HG02973 (cell line): ENCODE data around the gene KLF6.
"Not testable (repeated sequence)": the region's sequence is repeated elsewhere in the genome, so short reads cannot be mapped to it uniquely, and the experiment has no call there.

ENCODE experiments used
- ATAC-seq: cut with Tn5 transposase; IDR thresholded peaks from one replicate; pipeline ENCODE4 v1.9.1; 2021; ENCODE audit warnings: moderate library complexity; ENCODE audit not compliant: unreplicated experiment

The KLF6 gene

GRCh38 chr10:3735175-3735574, 49.8 kb downstream of the KLF6 start:
- ATAC-seq = no peak

DNA sequence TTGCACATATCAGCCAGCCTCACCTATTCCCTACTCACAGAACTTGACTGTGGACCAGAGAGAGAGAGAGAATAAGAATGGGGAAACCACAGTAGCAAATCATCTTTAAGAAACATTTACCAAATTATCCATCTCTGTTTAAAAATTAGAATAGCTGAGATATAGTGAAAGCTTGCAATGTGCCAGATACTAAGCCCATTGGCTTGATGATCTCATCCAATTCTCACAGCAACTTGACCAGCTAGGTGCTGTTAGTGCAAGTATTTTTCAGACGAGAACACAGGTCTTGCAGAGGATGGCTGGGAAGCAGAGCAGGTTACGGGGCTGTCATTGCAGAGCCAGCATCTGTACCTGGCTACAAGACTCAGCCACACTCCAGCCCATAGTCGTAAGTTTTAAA, 50.9 kb downstream of the KLF6 start:
- ATAC-seq = no peak

- not testable (repeated sequence) for ATAC-seq
Measured at GRCh38 chr10:3732183-3732582, 52.8 kb downstream of the KLF6 start.

DNA sequence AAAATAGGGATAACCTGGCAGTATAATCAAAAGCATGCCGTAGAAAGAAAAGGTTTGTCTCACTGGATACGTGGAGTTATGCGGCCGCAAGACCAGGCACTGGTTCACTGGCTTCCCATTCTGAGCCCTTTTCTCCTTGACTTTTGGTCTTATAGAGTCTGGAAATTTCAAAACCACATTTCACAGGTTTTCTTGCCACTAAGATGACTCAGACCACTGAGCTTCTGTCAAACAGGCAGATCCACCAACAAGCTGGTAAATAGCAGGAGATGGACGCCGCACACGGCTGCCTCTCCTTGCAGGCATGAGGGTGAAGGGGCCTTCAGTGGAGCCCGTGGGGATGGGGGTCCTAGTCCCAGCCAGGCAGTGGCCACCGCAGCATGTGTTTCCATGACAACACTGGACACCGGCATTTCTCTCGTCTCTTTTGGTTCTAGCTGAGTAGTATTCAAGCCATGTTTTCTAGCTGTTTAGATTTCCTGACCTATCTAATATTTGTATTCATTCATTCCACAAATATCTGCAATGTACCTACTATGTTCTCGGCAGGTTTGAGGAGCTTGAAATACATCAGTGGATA, 55.5 kb downstream of the KLF6 start:
- ATAC-seq = no peak

GRCh38 chr10:3728563-3728962, 56.4 kb downstream of the KLF6 start:
- ATAC-seq = no peak

- no peak for ATAC-seq
Measured at GRCh38 chr10:3727268-3727667, 57.7 kb downstream of the KLF6 start.
